ENCODE data around the gene ROBO4. TPM values are rescaled to one million over a fixed set of nuclear protein-coding genes. Genes with fewer than 3 reads are reported as not detected.
A peak's percentile ranks its signal among the peaks of the same experiment; 100 is the strongest.

Gene ROBO4
- total RNA-seq, 1 experiment from 2014 or later, result 0.22 TPM

DNA sequence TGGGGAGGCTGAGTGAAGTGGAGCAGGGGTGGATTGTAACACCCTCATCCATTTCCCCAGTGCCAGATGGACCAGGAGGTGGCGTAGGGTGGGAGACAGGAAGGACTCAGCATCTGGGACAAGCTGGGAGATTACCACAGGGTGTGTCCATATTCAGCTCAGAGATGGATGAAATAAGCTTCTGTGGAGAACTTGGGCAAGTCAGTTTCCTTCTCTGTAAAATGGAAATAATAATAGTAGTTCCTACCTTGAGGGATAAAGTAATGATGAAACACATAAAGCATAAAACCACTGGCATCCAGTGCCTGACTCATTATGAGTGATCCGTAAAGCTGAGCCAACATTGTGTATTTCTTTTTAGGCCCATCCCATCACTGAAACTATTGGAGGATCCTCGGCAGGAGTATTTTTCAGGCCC lies 607 bp upstream of the ROBO4 start:
- DNase-seq, result peak in 1 of 2 experiments; percentile 20
- no peak overlapping the region for H3K4me3 ChIP-seq
- H3K27ac ChIP-seq, result peak overlapping the region; percentile 75
- no peaks in the 10 kb centered on the region for H3K36me3 ChIP-seq
- no peaks in the 10 kb centered on the region for H3K9me3 ChIP-seq (replicated peaks)
- H3K4me1 ChIP-seq, result peaks cover 28% of the 10 kb centered on the region
- no peaks in the 10 kb centered on the region for H3K27me3 ChIP-seq

DNA sequence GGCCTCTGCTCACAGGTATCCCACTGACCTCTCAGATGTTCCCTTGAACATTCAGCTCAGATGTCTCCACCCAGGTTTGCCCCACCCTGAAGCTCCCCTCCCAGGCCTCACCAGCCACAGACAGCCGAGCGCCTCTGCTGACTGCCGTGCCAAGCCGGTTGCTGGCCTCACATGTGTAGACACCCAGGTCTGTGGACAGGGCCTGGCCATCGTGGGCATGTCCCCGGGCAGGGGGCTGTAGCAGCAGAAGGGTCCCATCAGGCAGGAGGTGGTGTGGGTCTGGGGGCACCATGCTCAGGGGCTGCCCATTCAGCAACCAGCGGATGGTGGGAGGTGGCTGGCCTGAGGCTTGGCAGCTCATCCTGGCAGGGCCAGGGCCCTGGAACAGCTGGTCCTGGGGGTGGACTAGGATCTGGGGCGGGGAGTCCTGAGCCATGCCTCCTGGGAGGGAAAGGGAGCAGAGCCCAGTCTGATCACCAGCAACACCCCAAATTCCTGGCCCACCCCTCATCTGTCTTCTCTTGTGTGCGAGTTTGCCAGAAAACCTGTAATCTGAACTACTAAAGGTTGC lies 759 bp downstream of the ROBO4 start:
- Histone ChIP-seq H3K27ac (no peak overlapping the region), H3K9me3 (replicated peaks) (no peaks in the 10 kb centered on the region), H3K27me3 (no peaks in the 10 kb centered on the region), H3K36me3 (no peaks in the 10 kb centered on the region), H3K4me1 (peaks cover 28% of the 10 kb centered on the region), H3K4me3 (no peak overlapping the region)
- no peak for DNase-seq

DNA sequence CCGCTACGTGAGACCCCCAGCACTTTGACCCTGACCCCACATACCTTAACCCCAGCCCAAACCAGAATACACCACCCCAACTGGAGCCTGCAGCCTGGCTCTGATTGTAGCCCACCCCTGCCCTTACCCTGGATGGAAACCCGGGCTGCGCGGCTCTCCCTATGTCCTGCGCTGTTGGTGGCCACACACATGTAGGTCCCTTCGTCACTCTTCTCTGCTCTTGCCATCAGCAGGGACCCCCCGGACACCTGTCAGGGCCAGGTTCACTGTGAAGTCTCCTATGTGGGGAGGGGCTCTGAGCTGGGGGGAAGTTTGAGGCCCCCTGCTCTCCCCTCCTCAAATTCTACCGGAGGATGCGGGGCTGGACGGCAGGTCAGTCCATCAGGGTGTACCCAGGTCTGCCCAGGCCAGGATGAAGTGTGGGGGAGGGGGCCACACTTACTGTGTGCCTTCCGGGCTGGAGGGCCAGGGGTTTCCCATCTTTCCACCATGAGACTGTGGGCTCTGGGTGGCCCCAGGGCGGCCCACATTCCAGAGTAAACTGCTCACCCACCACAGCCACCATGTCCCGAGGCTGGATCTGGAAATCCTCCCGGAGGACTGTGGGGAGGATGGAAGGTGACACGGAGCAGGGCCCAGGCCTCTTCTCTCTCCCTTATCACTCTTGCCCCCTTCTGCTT lies 1.5 kb downstream of the ROBO4 start:
- Histone ChIP-seq H3K4me3 (no peak overlapping the region), H3K36me3 (no peaks in the 10 kb centered on the region)

DNA sequence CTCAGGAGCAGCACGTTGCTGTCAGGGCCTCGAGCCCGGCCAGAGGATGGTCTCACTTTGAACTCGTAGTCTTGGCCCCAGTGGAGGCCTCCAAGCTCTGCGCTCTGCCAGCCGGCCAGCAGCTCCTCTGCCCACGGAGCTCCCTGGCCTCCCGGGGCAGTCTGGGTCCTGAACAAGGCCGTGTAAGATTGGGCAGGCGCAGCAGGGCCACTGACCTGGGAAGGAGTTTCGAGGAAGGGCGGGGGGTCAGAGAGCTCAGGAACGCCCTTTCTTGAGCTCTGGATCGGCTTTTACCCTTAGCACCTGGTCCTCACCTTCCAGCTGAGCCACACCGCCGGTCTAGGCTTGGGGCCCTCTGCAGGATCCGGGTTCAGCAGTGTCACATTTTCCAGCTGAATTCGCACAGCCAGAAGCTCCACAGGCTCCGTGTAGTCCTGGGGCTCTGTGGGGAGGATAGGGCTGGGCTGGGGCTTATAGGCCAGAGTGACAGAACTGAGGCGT lies 2.1 kb downstream of the ROBO4 start:
- Histone ChIP-seq H3K4me1 (peaks cover 25% of the 10 kb centered on the region), H3K9me3 (replicated peaks) (no peaks in the 10 kb centered on the region), H3K27ac (no peak overlapping the region), H3K27me3 (no peaks in the 10 kb centered on the region), H3K36me3 (no peaks in the 10 kb centered on the region), H3K4me3 (no peak overlapping the region)
- no peak for DNase-seq

More for the DNA sequence above, 1.5 kb downstream of the ROBO4 start:
- DNase-seq, result no peak
- no peaks in the 10 kb centered on the region for H3K9me3 ChIP-seq (replicated peaks)
- H3K4me1 ChIP-seq, result peaks cover 28% of the 10 kb centered on the region
- no peak overlapping the region for H3K27ac ChIP-seq
- no peaks in the 10 kb centered on the region for H3K27me3 ChIP-seq

DNA sequence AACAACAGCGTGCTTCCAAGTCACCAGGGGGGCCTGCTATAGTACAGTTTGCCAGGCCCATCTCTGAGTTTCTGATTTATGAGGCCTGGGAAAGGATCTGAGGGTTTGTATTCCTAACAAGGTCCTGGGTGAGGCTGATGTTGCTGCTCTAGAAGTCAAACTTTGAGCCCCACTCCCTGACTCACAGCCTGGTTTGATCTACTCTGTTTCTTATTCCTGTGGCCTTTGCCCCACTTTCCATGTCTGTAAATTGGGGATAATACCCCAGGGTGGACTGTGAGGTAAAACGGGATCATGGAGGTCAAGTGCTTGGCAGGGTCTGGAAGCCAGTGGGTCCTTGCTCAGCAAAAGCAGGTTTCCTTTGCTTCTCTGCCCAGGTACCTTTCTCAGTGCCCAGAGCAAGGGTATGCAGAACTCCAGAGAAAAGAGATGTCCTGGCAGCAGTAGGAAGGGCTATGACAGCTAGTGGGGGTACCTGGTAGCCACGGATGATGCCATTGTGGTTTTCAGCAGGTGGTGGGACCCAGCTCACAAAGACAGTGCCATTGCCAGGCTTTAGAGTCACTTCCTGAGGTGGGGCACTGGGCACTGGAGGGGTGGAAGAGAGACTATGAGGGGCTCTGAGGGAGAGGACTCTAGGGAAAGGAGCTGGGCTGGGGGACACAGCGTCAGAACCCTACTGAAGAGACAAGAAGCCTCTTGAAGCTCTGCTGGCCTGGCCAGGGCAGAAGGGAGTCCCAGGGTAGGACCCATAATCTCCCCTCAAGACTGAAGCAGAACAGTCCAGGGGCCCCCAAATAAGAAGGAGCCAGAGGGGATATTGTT lies 2.8 kb downstream of the ROBO4 start:
- no peaks in the 10 kb centered on the region for H3K9me3 ChIP-seq (replicated peaks)
- no peak overlapping the region for H3K4me3 ChIP-seq

DNA sequence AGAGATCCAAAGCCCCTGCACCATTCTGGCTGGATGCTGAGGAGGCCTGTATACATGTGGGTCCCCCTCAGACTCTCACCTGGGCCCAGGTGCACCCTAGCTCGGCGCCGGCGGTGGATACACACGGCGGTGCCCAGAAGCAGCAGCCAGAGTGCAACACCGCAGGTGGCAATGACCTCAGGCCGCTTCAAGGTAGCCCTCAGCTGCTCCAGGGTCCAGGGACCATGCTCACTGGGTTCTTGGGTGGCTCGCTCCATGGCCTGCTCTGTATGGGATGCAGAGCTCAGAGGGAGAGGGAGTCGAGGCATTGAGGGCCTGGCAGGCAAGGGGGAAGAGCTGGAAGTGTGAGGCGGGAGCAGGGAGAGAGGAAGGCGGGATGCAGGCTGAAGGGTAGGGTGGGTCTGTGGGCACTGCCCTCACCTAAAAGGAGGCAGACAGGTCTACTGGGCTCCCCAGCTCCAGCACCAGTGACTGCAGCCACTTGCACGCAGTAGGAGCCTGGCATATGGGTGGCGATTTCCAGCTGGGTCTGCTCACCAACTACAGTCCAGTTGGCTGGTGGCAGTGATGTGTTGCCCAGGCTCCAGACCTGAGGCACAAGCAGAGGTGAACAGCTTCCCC lies 3.8 kb downstream of the ROBO4 start:
- peaks cover 11% of the 10 kb centered on the region for H3K4me1 ChIP-seq
- H3K36me3 ChIP-seq, result no peaks in the 10 kb centered on the region
- H3K9me3 ChIP-seq (replicated peaks), result no peaks in the 10 kb centered on the region
- H3K27ac ChIP-seq, result no peak overlapping the region
- H3K4me3 ChIP-seq, result no peak overlapping the region
- no peak for DNase-seq
- H3K27me3 ChIP-seq, result no peaks in the 10 kb centered on the region

More for the DNA sequence above, 2.8 kb downstream of the ROBO4 start:
- Histone ChIP-seq H3K4me1 (peaks cover 19% of the 10 kb centered on the region), H3K27me3 (no peaks in the 10 kb centered on the region), H3K36me3 (no peaks in the 10 kb centered on the region), H3K27ac (no peak overlapping the region)
- DNase-seq, result no peak

DNA sequence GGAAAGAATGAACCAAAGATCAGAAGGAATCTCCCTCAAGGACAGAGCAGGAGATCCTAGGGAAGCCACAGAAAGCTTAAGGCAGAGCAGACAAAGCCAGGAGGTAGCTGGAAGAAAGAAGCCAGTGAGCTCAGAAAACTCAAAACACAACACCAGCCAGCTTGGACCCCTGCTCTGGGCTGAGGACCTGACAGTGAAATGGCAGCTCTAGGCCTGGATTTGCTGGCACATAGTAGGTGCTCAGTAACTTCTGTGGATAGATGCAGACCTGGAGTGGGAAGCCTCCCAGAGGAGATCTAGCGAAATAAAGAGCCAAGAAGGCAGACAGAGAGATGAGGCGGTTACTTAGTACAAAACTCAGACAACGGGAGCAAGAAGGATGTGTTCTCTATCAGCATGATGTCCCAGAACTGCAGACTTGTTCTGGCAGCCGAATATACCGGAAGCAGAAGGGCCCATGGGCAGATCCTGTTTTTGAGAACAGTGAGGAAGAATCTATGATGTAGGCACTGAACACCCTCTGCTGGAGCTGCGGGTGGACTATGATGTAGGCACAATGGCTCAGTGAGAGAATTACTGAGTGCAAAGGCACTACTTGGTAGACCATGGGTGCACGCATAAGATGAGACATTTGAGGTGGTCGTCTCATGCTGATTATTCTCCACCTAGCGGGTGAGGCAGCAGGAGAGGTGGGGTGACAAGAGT lies 4.8 kb downstream of the ROBO4 start:
- DNase-seq, result no peak
- Histone ChIP-seq H3K9me3 (replicated peaks) (no peaks in the 10 kb centered on the region), H3K36me3 (no peaks in the 10 kb centered on the region), H3K4me1 (peaks cover 3% of the 10 kb centered on the region; the same call in 1 of the 2 replicates), H3K27me3 (no peaks in the 10 kb centered on the region), H3K27ac (no peak overlapping the region), H3K4me3 (no peak overlapping the region)

DNA sequence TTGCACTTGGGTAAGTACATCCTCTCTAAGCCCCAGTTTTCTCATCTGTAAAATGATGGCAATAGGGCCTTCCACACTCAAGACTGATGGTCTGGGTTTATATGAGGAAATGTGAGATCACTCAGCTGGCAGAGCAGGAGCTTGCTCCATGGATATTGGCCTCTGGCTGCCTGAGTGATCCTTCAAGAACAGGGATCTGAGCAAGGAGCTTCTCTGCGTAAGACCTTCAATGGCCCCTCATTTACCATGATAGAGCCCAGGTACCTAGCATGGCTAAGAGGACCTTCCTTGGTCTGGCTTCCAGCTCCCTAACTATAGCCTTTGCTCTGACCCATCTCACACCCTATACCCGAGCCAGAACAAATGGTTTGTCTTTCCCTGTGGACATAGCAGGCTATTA lies 5.5 kb downstream of the ROBO4 start:
- H3K27me3 ChIP-seq, result no peaks in the 10 kb centered on the region
- H3K27ac ChIP-seq, result no peak overlapping the region
- no peaks in the 10 kb centered on the region for H3K4me1 ChIP-seq
- no peak for DNase-seq
- H3K36me3 ChIP-seq, result no peaks in the 10 kb centered on the region
- H3K4me3 ChIP-seq, result no peak overlapping the region
- no peaks in the 10 kb centered on the region for H3K9me3 ChIP-seq (replicated peaks)

DNA sequence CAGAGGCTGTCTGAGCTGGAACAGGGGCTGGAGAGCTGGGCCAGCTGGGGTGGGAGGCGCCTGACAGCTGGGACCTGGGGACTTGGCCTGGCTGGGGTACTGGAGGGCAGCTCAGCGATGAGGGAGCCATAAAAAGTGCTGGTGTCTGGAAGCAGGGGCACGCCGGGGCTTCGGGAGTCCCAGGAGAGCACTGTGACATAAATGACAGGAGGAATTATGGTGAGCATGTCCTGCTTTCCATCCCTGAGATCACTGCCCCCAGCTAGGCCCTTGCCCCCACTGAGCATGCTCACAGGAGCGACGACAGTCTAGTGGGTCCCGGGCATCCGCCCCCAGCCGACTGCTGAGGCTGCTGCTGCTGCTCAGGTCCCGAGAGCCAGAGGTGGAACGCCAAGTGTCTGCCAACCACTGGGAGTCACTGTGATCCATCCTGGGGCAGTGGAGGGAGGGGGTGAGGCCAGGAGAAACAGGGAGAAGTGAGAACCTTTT lies 6.2 kb downstream of the ROBO4 start:
- Histone ChIP-seq H3K9me3 (replicated peaks) (no peaks in the 10 kb centered on the region), H3K4me3 (no peak overlapping the region), H3K27me3 (no peaks in the 10 kb centered on the region), H3K27ac (no peak overlapping the region), H3K4me1 (no peaks in the 10 kb centered on the region), H3K36me3 (no peaks in the 10 kb centered on the region)
- peak in 1 of 2 experiments; percentile 6 for DNase-seq

DNA sequence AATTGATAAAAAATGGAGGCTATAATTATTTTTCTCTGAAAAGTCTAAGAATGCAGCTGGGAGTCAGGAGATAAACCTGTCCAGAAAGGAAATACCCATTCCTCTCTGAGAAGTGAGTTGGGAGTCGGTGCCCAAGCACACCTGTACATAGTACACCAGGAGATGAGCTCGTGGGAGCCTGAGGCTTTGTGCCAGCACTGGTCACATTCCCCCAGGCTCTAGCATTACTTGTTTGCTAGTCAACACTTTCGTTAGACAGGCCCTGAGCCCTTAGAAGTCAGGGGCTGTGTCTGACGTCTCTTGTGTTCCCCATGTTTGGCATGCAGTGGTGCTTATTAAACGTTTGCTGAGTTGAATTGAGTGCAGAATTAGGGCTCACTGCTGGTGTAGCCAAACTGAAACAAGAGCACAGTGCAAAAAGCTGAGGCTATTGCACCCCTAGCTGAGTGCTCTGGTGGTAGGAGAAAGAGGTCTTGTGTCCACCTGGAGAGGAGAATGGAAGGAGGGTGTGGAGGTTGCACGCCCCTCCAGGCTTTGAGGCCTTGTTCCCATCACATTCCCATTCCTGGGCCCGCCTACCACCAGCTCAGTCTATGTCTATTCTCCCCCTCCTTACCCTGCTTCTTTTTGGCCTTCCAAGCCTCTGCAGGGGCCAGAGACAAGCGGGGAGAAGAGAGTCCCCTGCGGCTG lies 6.8 kb downstream of the ROBO4 start:
- Histone ChIP-seq H3K4me3 (no peak overlapping the region), H3K36me3 (no peaks in the 10 kb centered on the region), H3K4me1 (no peaks in the 10 kb centered on the region), H3K9me3 (replicated peaks) (no peaks in the 10 kb centered on the region), H3K27ac (no peak overlapping the region), H3K27me3 (no peaks in the 10 kb centered on the region)
- no peak for DNase-seq

DNA sequence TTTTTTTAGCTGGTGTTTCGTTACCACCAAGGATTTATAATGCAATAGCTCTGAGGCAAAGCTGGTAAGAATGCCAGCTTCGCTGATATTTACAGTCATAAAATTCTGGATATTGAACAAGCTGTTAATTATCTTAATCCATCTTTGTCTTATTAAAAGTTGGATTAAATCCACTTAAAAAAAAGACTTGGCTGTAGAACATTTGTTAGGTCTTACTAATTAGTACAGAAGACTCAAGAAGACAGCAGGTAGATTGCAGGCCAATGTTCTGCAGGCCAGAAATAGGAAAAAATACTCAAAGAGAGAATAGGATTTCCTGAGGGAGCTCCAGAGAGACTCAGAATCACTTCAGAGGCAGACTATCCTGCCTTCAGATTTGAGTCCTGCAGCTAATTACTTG lies 7.5 kb downstream of the ROBO4 start:
- no peaks in the 10 kb centered on the region for H3K36me3 ChIP-seq

DNA sequence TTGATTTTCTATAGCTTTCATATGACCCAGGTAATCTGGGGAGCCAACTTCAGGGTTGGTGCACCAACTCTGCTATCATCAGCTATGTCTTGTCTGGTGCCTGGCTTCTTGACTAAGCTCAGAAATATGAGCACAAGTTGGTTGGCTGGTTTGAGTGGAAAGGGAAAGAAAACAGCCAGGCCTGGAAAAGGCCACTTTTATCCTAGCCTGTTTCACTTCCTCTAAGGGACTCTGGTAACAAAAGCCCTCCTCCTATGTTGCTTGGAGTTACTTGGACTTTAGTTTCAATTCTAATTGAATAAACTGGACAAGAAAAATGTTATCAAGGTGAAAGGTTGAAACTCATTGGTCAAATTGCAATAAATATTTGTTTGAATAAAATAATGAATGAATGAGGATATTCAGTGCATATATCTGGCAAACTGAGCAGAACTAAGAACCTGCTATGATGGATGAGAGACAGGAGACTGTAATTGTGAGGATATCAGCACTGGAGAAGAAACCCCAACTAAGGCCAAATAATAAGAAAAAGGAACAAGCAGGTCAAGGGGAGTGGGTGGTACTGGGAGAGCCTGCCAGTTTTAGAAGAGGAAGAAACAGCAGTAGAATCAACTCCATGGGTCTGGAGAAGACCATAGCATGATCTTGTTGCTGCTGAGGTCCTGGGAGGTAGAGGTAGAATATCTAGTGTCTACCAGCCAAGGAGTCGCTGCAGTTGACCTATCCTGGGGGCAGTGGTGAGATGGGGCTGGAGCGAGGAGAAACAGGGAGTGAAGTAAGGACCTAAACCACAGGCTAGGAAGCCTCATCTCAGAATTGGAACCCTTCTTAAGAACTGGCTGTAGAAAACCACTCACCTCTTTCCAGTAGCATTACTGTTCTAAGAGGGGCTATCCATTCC lies 8.2 kb downstream of the ROBO4 start:
- no peaks in the 10 kb centered on the region for H3K9me3 ChIP-seq (replicated peaks)
- H3K4me1 ChIP-seq, result no peaks in the 10 kb centered on the region
- no peaks in the 10 kb centered on the region for H3K36me3 ChIP-seq
- DNase-seq, result no peak
- H3K27ac ChIP-seq, result no peak overlapping the region
- no peak overlapping the region for H3K4me3 ChIP-seq
- H3K27me3 ChIP-seq, result no peaks in the 10 kb centered on the region

More for the DNA sequence above, 7.5 kb downstream of the ROBO4 start:
- Histone ChIP-seq H3K27ac (no peak overlapping the region), H3K4me1 (no peaks in the 10 kb centered on the region), H3K9me3 (replicated peaks) (no peaks in the 10 kb centered on the region), H3K27me3 (no peaks in the 10 kb centered on the region), H3K4me3 (no peak overlapping the region)
- DNase-seq, result no peak

DNA sequence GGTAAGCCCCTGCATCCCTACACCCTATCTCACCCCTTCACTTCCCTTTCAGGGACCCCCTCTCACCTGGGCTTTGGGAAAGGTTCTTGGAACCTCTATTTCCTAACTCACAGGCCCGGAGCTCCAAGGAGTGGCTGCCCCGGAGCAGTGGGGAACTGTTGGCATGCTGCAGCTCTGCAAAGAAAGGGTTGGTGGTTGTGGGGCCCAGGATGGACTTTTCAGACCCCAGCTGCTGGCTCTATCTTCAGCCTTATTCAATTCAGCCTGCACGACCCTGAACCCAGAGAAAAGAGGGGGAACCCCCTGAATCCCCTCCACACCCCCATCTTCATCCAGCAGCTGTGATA lies 10.0 kb downstream of the ROBO4 start:
- Histone ChIP-seq H3K27me3 (no peaks in the 10 kb centered on the region), H3K27ac (no peak overlapping the region), H3K4me1 (0 out of 2 replicates have a peak, but pooled peaks cover 3% of the 10 kb centered on the region), H3K9me3 (replicated peaks) (no peaks in the 10 kb centered on the region), H3K36me3 (no peaks in the 10 kb centered on the region), H3K4me3 (no peak overlapping the region)
- no peak for DNase-seq
